NCI-H187 treated with DMSO at 0.1 percent for 48 hours (cell line): ENCODE results near the gene TCF23.

Experiments used
- DNase-seq: peaks from one replicate; lab custom pipeline; 2025; lab: John Stamatoyannopoulos, UW

TCF23 gene

DNA sequence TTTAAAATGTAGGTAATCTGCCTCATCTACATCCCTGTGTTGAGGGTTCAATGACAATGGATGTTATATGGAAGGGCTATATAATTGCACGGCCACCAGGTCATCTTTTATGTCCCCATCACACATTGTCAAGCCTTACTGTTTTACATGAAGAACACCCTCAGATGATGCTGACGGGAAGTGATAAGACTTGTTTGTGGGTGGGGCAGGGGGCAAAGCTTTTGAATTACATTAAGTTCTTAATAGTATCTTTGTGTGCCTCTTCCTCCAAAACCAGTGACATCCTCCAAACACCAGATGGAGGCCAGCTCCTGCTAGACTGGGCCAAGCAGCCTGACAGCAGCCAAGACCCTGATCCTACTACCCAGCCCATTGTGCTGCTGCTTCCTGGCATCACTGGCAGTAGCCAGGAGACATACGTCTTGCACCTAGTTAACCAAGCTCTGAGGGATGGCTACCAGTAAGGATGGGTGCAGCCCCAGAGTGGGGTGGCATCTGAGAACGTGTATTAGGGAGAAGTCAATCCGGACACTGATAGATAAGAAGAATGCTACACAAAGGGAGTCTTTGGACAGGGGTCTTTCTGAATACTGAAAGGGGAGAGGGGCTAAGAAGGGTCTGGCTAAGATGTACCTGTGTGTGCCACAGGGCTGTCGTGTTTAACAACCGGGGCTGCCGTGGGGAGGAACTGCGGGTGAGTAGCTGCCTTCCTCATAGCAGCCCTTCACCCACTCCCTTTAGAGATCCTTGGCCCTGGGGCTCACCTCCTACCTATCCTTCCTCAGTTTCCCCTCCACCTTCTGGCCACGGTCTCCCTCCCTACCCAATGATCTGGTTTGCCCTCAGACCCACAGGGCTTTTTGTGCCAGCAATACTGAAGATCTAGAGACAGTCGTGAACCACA is 19.9 kb upstream of the TCF23 start:
- DNase-seq, result no peak

GRCh38 chr2:27130396-27130795 is 18.4 kb upstream of the TCF23 start:
- no peak for DNase-seq

DNA sequence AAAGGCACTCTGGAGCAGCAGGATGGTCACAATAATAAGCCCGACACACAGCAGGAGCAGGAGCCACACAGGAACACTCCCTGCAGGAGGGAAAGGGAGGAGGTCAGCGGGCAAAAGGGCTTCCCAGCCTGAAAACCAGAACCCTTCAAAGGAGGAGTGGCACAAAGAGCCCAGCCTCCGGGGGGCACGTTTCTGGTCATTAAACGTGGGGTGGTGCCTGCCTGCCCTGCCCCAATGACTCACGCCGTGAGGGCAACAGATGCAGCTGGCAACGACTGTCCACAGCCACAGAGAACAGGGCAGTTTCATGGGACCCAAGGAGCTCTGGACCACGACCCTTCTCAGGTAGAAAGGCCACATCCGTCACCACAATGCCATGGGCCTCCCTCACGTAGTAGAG is 17.4 kb upstream of the TCF23 start:
- DNase-seq, result no peak

- no peak for DNase-seq
Measured at GRCh38 chr2:27133195-27133875, 15.5 kb upstream of the TCF23 start.

DNA sequence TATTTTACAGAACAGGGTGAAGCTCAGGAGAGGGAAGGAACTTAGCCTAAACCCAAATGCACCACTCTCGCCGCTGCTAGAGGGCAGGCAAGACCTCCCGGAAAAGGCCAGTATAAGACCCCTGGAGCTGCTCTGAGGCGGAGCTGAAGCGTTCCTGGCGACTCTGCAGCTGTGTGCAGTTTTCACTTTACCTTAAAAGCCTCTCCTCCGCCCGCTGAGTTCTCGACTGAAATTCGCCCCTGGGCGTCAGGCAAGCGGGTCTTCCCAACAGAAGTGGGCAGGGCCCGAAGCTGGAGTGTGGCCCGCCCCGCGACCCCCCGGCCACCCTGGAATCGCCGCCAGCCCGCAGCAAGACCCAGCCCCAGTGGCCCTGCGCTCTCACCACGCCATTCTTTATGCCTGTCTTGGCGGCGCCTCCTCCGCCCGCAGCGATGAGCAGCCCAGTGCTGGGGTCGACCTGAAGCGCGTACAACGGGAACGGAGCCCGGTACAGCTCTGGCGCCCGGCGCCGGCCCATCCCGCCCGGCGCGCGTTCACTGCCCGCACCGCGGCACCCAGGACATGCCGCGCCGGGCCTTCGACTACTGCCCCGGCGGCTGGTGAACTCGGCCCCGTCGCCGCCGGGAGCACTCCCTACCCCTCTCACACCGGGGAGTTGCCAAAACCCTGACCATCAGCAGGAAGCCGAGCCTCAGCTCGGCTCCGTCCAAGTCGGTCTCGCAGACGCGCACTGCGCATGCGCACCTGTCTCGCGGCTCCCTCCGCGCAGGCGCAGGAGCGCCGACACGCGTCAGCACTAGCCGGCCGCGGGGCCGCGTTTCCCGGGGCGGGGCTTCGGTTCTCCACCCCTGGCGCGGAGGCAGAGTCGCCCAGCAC is 14.7 kb upstream of the TCF23 start, which contains the start of gene PREB:
TSS of gene PREB (minus strand) at position 732 of the 876 bp plus-strand sequence. CDS start at position 517, 215 bp downstream.
- DNase-seq, result peak; percentile 72

GRCh38 chr2:27134781-27135477 is 13.9 kb upstream of the TCF23 start:
- no peak for DNase-seq

- DNase-seq, result no peak
Measured at GRCh38 chr2:27135478-27135955, 13.3 kb upstream of the TCF23 start.

DNA sequence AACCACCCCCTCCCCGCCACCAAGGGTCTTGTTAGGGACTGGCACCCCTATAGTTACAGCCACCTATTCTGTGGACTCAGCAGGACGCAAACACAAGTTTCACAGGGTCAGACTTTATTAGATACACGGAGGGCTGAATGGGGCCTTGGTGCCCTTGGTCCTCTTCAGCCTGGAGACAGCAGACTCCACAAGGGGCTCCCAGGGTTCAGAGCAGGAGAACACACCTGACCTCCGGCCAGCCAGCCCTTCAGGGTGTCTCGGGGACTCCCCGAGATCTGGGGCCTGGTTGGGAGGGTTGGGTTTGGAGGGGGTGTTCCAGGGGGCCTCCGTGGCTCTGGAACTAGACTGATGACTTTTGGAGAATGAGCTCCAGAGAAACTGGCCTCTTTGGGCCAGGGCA is 12.1 kb upstream of the TCF23 start:
- no peak for DNase-seq

DNA sequence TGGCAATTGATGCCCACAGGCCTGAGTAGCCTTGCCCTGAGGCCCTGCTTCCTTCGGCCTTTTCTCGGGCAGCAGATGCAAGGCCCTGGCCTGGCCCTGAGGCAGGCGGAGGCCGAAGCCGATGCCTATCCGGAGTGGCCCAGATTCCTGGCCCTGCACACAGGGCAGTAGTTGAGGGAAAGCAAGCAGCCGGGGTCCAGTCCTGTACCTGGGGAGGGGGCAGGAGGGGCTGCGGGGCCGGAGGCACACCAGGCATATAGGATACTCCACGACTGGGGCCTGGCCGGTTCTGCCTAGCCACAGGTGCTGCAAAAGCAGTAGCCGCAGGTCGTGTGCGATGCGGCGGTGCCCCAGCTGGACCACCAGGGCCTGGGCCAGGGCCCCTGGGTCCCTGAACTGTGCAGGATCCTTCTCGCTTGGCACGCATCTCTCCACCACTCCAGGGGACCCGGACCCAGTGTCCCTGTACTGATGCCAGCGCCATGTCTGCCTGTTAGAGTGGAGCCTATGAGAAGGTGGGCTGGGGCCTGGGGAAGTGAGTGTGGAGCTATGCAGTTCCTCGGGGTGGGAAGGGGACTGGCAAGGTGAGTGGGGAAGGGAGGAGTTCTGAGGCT is 11.4 kb upstream of the TCF23 start:
- no peak for DNase-seq

GRCh38 chr2:27138111-27138510 is 10.7 kb upstream of the TCF23 start:
- DNase-seq, result no peak

DNA sequence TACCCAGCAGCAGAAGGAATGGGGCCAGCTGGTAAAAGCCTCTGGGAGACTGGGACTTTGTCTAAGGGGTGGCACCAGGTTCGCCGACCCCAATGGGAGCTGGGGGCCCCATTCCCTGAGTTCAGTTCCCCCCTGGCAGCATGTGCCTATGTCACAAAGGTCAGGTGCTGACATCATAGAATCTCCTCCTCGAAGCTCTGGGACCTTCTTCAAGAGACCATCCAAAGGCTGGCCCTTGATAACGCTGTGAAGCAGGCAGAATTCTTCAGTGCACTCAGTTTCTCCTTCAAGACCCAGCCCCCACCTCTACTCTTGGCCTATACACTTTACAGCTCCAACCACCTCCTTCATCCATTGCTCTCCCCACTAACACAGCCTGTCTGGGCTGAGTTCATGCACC is 9.5 kb upstream of the TCF23 start, which contains the start of gene PRR30:
TSS of gene PRR30 (minus strand) at position 101 of the 400 bp plus-strand sequence. CDS start 1,081 bp downstream, outside the sequence.
- DNase-seq, result no peak

DNA sequence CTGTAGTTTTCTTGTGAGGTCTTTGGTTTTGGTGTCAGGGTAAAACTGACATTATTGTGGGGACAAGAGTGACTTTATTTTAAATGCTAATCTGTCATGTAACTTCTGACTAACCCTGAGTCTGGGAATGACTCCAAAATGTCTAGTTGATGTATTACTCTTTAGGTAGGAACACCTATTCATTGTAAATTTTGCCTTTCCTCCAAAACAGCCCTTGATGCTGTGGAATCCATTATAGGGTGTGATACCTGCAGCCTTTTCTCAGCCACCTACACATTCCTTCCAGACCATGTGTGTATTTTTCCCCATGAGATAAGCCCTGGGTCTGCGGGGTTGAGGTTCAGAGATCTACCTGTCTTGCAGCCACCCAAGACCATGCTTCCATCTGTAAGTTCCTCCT is 5.5 kb upstream of the TCF23 start:
- no peak for DNase-seq

DNA sequence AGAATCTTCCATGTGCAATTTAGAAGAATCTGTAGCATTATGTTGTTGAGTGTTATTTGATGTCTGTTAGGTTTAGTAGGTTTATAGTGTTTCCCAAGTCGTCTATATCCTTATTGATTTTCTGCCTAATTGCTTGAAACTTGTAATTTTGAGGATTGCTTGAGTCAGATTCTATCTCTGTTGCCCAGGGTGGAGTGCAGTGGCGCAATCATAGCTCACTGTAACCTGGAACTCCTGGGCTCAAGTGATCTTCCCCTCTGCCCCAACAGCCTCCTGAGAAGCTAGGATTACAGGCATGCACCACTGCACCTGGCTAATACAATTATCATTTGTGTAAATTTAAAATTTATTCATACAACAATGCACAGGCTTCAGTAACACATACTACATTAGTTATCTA is 3.1 kb upstream of the TCF23 start:
- no peak for DNase-seq

GRCh38 chr2:27147935-27148334 is 869 bp upstream of the TCF23 start:
- DNase-seq, result no peak

- DNase-seq, result no peak
Measured at GRCh38 chr2:27149570-27150405, 984 bp downstream of the TCF23 start.

GRCh38 chr2:27150639-27151230 is 1.9 kb downstream of the TCF23 start:
- DNase-seq, result no peak

GRCh38 chr2:27152102-27152795 is 3.4 kb downstream of the TCF23 start:
- no peak for DNase-seq

DNA sequence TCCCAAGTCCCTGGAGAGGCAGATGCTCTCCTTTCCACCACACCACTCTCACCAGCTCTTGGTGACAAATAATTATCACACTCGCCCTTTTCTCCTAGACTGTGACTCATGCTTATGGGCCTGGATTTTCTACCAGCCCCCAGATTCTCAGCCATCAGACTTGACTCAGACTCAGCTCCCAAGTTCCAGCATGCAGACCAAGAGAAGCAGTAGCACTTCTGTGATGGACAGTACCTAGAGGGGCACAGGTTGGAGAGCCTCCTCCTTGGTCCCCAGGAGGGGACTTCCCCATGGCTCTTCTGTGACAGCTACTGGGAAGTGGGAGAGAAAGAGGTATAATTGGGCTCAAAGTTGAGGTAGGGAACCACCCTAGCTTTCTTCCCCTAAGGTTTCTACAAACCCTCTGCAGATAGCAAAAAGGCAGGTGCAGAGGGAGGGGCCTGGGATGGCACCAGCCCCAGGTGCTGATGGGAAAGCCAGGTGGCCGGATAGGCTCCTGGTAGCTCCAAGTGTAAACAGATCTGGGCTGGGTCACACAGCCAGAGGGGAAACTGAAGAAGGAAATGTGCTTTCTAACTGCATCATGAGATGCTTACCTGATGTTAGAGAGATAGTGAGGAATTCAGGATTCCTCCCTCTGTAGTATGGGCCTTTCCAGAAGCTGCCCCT is 4.1 kb downstream of the TCF23 start:
- peak; percentile 62 for DNase-seq
